HG03066 (cell line): Measurements from ENCODE around the gene TUBB2A.
A peak's percentile ranks its signal among the peaks of the same experiment; 100 is the strongest.
"Not testable (repeated sequence)": the region's sequence is repeated elsewhere in the genome, so short reads cannot be mapped to it uniquely, and the experiment has no call there.

Source experiments
- ATAC-seq: cut with Tn5 transposase; IDR thresholded peaks from one replicate; pipeline ENCODE4 v1.9.1; 2021; ENCODE audit warnings: low read depth; ENCODE audit not compliant: unreplicated experiment

Gene TUBB2A

DNA sequence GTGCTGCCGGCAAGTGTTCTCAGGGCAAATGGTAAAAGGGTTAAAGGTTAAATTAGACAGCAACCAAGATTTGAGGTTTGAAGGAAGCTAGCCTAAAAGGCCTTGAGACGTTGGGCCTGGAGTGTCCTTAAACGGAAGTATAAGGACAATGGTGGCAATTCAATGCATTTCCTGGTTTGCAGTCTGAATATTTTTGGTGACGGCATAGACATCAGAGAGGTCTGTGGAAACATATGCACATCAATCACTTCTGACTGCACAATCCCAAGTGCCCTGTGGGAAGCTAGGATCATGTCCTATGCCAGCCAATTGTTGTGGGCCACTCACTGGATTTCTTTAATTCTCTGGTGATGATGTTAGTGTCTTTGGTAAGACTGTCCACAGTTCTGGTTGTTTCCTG is 25.7 kb upstream of the TUBB2A start:
- ATAC-seq = no peak

DNA sequence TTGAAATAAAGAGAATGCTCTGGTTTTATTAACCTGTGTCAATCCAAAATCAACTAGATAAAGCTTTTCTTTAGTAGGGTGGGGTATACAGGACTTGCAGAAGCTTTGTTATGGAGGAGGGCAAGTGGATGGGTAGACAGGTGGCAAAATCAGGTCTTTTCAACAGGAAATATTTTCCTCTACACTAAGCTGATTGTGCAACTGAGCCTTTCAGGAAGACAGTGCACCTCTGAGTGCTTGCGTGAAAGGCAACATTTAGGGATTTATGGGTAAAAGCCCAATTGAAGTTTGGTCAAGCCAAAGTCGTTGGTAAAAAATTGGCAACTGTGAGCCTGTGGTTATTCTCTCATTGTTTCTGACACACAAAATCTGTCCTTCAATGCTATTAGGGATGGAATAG is 23.8 kb upstream of the TUBB2A start:
- ATAC-seq = no peak

GRCh38 chr6:3179945-3180344 is 22.6 kb upstream of the TUBB2A start:
- ATAC-seq = not testable (repeated sequence)

- not testable (repeated sequence) for ATAC-seq
These were observed 21.3 kb upstream of the TUBB2A start for GRCh38 chr6:3178666-3179065.

- ATAC-seq = no peak
These were observed 19.4 kb upstream of the TUBB2A start for GRCh38 chr6:3176562-3177355.

GRCh38 chr6:3175715-3176402 is 18.5 kb upstream of the TUBB2A start:
- no peak for ATAC-seq

DNA sequence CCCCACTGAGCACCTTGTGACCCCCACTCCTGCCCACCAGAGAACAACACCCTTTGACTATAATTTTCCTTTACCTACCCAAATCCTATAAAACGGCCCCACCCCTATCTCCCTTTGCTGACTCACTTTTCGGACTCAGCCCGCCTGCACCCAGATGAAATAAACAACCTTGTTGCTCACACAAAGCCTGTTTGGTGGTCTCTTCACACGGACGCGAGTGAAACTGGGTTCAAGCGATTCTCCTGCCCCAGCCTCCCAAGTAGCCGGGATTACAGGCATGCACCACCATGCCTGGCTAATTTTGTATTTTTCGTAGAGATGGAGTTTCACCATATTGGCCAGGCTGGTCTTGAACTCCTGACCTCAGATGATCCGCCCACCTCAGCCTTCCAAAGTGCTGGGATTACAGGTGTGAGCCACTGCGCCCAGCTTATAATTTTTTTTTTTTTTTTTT is 16.3 kb upstream of the TUBB2A start:
- ATAC-seq = not testable (repeated sequence)

DNA sequence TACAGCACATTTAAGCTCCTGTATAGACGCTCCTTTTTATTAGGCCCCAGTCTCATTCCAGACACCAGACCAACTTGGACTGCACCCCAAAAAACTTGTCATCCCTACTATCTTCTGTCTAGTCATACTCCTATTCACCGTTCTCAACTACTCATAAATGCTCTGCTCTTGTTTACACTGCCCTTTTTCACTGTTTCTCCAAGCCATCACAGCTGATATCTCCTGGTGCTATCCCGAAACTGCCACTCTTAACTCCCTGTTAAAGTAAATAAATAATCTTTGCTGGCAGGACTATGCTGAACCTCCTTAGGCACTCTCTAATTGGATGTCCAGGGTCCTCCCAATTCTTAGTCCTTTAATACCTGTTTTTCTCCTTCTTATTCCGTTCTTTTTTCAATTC is 15.4 kb upstream of the TUBB2A start:
- ATAC-seq = not testable (repeated sequence)

DNA sequence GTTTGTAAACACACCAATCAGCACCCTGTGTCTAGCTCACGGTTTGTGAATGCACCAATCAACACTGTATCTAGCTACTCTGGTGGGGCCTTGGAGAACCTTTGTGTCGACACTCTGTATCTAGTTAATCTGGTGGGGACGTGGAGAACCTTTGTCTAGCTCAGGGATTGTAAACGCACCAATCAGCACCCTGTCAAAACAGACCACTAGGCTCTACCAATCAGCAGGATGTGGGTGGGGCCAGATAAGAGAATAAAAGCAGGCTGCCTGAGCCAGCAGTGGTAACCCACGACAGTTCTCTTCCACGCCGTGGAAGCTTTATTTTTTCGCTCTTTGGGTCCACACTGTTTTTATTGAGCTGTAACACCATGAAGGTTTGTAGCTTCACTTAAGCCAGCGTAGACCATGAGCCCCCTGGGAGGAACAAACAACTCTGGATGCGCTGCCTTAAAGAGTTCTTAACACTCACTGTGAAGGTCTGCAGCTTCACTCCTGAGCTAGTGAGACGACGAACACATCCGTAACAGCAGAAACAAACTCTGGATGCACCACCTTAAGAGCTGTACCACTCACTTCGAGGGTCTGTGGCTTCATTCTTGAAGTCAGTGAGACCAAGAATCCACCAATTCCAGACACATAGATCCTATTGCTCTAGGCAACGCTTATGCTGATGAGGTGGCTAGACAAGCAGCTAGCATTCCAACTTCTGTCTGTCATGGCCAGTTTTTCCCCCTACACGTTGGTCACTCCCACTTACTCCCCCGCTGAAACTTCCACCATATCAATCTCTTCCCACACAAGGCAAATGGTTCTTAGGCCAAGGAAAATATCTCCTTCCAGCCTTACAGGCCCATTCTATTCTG is 14.2 kb upstream of the TUBB2A start:
- ATAC-seq = not testable (repeated sequence)

DNA sequence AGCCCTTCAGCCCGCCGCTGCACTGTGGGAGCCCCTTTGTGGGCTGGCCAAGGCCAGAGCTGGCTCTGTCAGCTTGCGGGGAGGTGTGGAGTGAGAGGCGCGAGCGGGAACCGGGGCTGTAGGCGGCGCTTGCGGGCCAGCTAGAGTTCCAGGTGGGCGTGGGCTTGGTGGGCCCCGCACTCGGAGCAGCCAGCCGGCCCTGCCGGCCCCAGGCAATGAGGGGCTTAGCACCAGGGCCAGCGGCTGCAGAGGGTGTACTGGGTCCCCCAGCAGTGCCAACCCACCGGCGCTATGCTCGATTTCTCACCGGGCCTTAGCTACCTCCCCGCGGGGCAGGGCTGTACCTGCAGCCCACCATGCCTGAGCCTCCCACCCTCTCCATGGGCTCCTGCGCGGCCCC is 13.3 kb upstream of the TUBB2A start:
- not testable (repeated sequence) for ATAC-seq

DNA sequence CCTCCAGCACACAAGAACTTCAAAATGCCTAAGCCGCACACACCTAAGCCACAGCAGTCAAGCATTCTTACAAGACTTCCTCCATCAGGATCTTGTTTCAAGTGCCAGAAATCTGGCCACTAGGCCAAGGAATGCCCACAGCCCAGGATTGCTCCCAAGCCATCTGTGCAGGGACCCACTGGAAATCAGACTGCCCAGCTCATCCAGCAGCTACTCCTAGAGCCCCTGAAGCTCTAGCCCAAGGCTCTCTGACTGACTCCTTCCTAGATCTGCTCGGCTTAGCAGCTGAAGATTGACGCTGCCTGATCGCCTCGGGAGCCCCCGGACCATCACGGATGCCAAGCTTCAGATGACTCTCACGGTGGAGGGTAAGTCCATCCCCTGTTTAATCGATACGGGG is 10.7 kb upstream of the TUBB2A start:
- ATAC-seq = not testable (repeated sequence)

DNA sequence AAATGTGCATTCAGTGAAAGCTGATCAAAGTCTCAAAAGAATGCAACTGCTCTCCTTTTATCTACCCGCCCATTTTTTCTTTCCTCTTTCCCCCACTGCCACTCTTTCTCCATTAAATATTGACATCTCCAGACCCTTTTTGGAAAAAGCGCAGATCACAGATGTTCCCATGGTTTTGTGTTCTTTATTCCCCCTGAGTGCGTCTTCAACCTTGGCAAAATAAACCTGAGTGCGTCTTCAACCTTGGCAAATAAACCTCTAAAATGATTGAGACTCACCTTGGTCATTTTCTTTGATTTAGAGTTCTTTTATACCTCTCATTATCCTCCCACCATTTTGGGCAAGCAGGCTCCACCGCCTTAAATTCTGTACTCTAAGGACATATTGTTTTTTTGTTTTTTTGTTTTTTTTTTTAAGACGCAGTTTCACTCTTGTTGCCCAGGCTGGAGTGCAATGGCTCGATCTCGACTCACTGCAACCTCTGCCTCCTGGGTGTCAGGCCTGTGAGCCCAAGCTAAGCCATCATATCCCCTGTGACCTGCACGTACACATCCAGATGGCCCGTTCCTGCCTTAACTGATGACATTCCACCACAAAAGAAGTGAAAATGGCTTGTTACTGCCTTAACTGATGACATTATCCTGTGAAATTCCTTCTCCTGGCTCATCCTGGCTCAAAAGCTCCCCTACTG is 9.3 kb upstream of the TUBB2A start:
- ATAC-seq = not testable (repeated sequence)

GRCh38 chr6:3165631-3166534 is 8.5 kb upstream of the TUBB2A start:
- ATAC-seq = no peak

DNA sequence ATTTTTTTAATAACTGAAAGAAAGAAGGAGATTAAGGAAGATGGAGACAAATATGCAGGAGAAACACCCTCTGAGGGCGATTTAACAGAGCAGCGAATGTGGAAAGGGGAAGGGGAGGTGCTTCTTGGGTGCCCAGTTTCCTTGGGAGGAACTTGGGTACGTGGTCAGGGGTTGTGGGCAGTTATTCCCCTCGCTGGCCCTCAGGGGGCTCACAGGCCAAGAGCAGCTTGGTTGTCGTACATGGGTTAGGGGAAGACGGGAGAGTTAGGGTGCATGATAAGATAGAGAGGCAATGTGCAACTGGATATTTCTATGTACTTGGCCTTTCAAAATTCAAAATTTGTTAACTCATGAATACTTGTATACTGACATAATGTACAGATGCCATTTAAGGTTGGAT is 7.0 kb upstream of the TUBB2A start:
- no peak for ATAC-seq

- peak; percentile 17 for ATAC-seq
These were observed 5.9 kb upstream of the TUBB2A start for GRCh38 chr6:3163248-3163594.

- ATAC-seq = peak; percentile 63
These were observed 5.4 kb upstream of the TUBB2A start for GRCh38 chr6:3162565-3163247.

DNA sequence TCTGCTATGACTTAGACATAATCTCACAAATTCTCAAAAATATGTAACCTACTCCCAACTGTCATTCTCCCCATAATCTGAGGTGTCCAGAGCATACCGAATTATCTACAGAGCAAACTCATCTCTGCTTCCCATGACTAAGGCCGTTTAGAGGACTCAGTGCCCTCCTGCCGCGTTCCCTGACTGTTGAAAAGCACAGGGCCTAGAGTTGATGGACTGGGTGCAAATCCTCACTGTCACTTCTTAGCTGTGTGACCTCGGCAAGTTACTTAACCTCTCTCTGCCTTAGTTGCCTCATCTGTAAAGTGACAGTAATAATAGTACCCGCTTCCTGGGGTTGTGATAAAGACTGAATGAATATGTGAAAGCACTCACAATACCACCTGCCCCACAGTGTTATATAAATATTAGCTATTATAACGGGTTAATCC is 4.7 kb upstream of the TUBB2A start:
- no peak for ATAC-seq

DNA sequence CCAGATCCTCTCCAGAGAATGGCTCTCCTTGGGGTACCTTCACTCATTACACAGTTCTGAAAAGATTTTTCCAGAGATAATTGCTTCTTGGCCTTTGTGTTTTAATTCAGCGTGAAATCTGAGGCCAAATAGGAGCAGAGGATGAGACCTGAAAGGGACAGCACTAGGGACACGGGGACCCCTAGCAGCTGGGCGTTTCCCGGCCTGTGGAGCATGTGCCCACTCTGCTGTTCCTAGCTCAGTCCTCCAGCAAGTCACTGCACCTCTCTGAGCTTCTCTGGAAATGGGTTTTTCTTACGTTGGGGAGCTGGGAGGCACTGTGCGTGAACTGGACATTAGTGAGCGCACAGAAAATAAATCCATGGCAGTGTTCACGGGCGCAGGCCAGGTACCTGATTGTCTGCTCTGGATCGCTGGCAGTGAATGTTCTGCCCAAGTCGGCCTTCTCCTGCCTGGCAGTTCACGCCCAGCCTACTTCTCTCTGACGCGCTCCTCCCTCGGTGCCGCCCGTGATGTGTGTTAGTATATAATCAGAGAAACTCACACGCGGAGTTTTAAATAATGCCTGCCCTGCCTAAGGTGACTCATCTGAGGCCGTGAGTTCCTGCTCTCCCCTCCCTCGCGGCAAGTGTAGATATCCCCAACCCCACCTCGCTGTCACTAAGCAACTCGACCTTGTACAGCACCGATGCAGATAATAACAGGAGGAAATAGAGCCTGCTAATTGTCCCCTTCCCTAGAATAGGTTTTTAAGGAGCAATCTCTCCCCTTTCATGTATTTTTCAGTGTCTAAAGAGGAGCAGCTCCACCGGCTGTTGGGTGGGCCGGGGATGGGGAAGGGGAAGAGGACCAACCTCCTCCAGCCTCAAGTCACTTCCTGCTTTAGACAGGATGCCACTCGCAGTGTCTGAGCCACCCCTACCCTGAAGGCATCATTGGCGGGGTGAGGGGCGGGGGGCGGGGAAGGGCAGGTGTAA is 2.7 kb upstream of the TUBB2A start:
- ATAC-seq = no peak
